OCI-LY1 (cell line): ENCODE results near the gene CLK2.
A peak's percentile ranks its signal among the peaks of the same experiment; 100 is the strongest.

Source experiments
- H2AFZ ChIP-seq: fragments of 200-600 bp; sonication (generic), shearing (Covaris generic); 2 replicates; pipeline ENCODE4 v1.6.0; 2014; ENCODE audit warnings: antibody characterized with exemption, mild to moderate bottlenecking, low read length
- H3F3A ChIP-seq: fragments of 200-600 bp; sonication (generic), shearing (Covaris generic); 2 replicates; pipeline ENCODE4 v1.6.0; 2014; ENCODE audit warnings: mild to moderate bottlenecking, antibody characterized with exemption, low read length, moderate library complexity; ENCODE audit not compliant: insufficient read depth
- H3K27ac ChIP-seq: fragments of 200-600 bp; sonication (generic); 2 replicates; pipeline ENCODE4 v1.5.1; 2014; ENCODE audit warnings: low read length, mixed run types, mild to moderate bottlenecking, low read depth; ENCODE audit not compliant: poor library complexity, severe bottlenecking
- H3K27me3 ChIP-seq: fragments of 200-600 bp; sonication (generic); 2 replicates; pipeline ENCODE4 v1.6.0; 2014; ENCODE audit warnings: antibody characterized with exemption, mild to moderate bottlenecking, low read length, moderate library complexity; ENCODE audit not compliant: insufficient read depth
- H3K36me3 ChIP-seq: fragments of 200-600 bp; sonication (generic); 2 replicates; pipeline ENCODE4 v1.6.1; 2014; ENCODE audit warnings: mild to moderate bottlenecking, antibody characterized with exemption, low read length, moderate library complexity, mixed read lengths; ENCODE audit not compliant: insufficient read depth
- H3K4me1 ChIP-seq: fragments of 200-600 bp; sonication (generic); 2 replicates; pipeline ENCODE4 v1.5.1; 2014; ENCODE audit warnings: mild to moderate bottlenecking, low read length, moderate library complexity; ENCODE audit not compliant: insufficient read depth, severe bottlenecking
- H3K4me2 ChIP-seq: fragments of 200-600 bp; sonication (generic), shearing (Covaris generic); 2 replicates; pipeline ENCODE4 v1.6.1; 2014; ENCODE audit warnings: low read length
- H3K4me3 ChIP-seq: fragments of 200-600 bp; sonication (generic); 2 replicates; pipeline ENCODE4 v1.5.1; 2014; ENCODE audit warnings: low read length, low read depth, mild to moderate bottlenecking, mixed read lengths; ENCODE audit not compliant: poor library complexity, severe bottlenecking
- H3K79me2 ChIP-seq: fragments of 200-600 bp; shearing (Covaris generic); 2 replicates; pipeline ENCODE4 v1.6.1; 2016; ENCODE audit warnings: mixed run types, low read length, mixed read lengths; ENCODE audit not compliant: insufficient read depth
- H3K9ac ChIP-seq: fragments of 200-600 bp; sonication (generic), shearing (Covaris generic); 2 replicates; pipeline ENCODE4 v1.6.1; 2014; ENCODE audit warnings: mild to moderate bottlenecking, low read length, mixed read lengths
- H3K9me2 ChIP-seq: fragments of 200-600 bp; sonication (generic), shearing (Covaris generic); 2 replicates; pipeline ENCODE4 v1.6.1; 2014; ENCODE audit warnings: low read depth, mild to moderate bottlenecking, low read length, mixed read lengths
- H3K9me3 ChIP-seq: fragments of 200-600 bp; shearing (Covaris generic); 2 replicates; pipeline ENCODE4 v1.6.1; 2014; ENCODE audit warnings: low read length, mixed read lengths
- H4K20me1 ChIP-seq: fragments of 200-600 bp; sonication (generic), shearing (Covaris generic); 2 replicates; pipeline ENCODE4 v1.6.0; 2016; ENCODE audit warnings: mild to moderate bottlenecking, low read length; ENCODE audit not compliant: insufficient read depth
- CTCF ChIP-seq: fragments of 200-600 bp; sonication (generic), shearing (Covaris generic); IDR thresholded peaks from 2 replicates; pipeline ENCODE4 v1.5.1; 2017; ENCODE audit warnings: mild to moderate bottlenecking, antibody characterized with exemption, low read length, moderate library complexity, mixed read lengths
- EZH2 ChIP-seq: fragments of 200-600 bp; sonication (generic), shearing (Covaris generic); IDR thresholded peaks from 2 replicates; pipeline ENCODE4 v1.8.0; 2017; ENCODE audit warnings: borderline replicate concordance, mixed run types, mild to moderate bottlenecking, antibody characterized with exemption, low read length, moderate library complexity, mixed read lengths

Gene CLK2

GRCh38 chr1:155254714-155255242 lies 18.5 kb downstream of the CLK2 start:
- Histone ChIP-seq H3K27ac (peak overlapping the region; percentile 55), H3K4me3 (peak overlapping the region; percentile 72), H3K9me3 (no peaks in the 10 kb centered on the region), H3K27me3 (no peaks in the 10 kb centered on the region), H4K20me1 (no peaks in the 10 kb centered on the region), H3K36me3 (peaks cover 17% of the 10 kb centered on the region; the same call in 1 of the 2 replicates), H3K9me2 (no peaks in the 10 kb centered on the region), H3K4me1 (peaks cover 38% of the 10 kb centered on the region), H3K9ac (peak overlapping the region; percentile 68), H3K4me2 (peak overlapping the region; percentile 86), H3F3A (no peaks in the 10 kb centered on the region), H2AFZ (no peak overlapping the region), H3K79me2 (no peaks in the 10 kb centered on the region)
- TF ChIP-seq CTCF: no peak
- TF ChIP-seq EZH2: no peak

GRCh38 chr1:155254228-155254713 lies 19.0 kb downstream of the CLK2 start:
- no peaks in the 10 kb centered on the region for H3K9me3 ChIP-seq
- H3K4me1 ChIP-seq: peaks cover 43% of the 10 kb centered on the region
- H3K9ac ChIP-seq: peak overlapping the region; percentile 68
- H3K4me2 ChIP-seq: peak overlapping the region; percentile 86
- H3K79me2 ChIP-seq: no peaks in the 10 kb centered on the region
- H3K27me3 ChIP-seq: no peaks in the 10 kb centered on the region
- no peak overlapping the region for H2AFZ ChIP-seq
- peaks cover 14% of the 10 kb centered on the region; the same call in 1 of the 2 replicates for H3K36me3 ChIP-seq
- H4K20me1 ChIP-seq: no peaks in the 10 kb centered on the region
- H3F3A ChIP-seq: no peaks in the 10 kb centered on the region
- H3K9me2 ChIP-seq: no peaks in the 10 kb centered on the region
- peak overlapping the region; percentile 72 for H3K4me3 ChIP-seq
- peak overlapping the region; percentile 55 for H3K27ac ChIP-seq
- TF ChIP-seq CTCF: no peak
- TF ChIP-seq EZH2: no peak

GRCh38 chr1:155253797-155254196 lies 19.5 kb downstream of the CLK2 start:
- Histone ChIP-seq H3K9me2 (no peaks in the 10 kb centered on the region), H3K4me3 (peak overlapping the region; percentile 72), H3K79me2 (no peaks in the 10 kb centered on the region), H3F3A (no peaks in the 10 kb centered on the region), H3K4me1 (peaks cover 44% of the 10 kb centered on the region), H3K36me3 (peaks cover 13% of the 10 kb centered on the region; the same call in 1 of the 2 replicates), H4K20me1 (no peaks in the 10 kb centered on the region), H2AFZ (no peak overlapping the region), H3K9ac (peak overlapping the region; percentile 68; the same call in 1 of the 2 replicates), H3K4me2 (peak overlapping the region; percentile 86), H3K27ac (peak overlapping the region; percentile 55), H3K9me3 (no peaks in the 10 kb centered on the region), H3K27me3 (no peaks in the 10 kb centered on the region)
- TF ChIP-seq CTCF (no peak), EZH2 (no peak)
